ENCODE data around the gene COG5.
A peak's percentile ranks its signal among the peaks of the same experiment; 100 is the strongest.
"Not testable (repeated sequence)": the region's sequence is repeated elsewhere in the genome, so short reads cannot be mapped to it uniquely, and the experiment has no call there.

Gene COG5

GRCh38 chr7:107579885-107580715, 16.4 kb upstream of the COG5 start, which contains the start of gene BCAP29:
Gene BCAP29, plus strand, starts transcription at chr7:107580246. Its CDS starts 527 bp downstream, at chr7:107580773.
- peak; percentile 74 for DNase-seq

GRCh38 chr7:107579554-107579884, 15.8 kb upstream of the COG5 start:
- DNase-seq: no peak

GRCh38 chr7:107573537-107573936, 9.8 kb upstream of the COG5 start:
- DNase-seq: no peak

GRCh38 chr7:107570298-107570697, 6.6 kb upstream of the COG5 start:
- no peak for DNase-seq

- no peak for DNase-seq
Measured at GRCh38 chr7:107564553-107565298, 1.0 kb upstream of the COG5 start.

- no peak for DNase-seq
Measured at GRCh38 chr7:107563081-107563774, 492 bp downstream of the COG5 start.

- peak; percentile 27 for DNase-seq
Measured at GRCh38 chr7:107560898-107561516, 2.7 kb downstream of the COG5 start.

GRCh38 chr7:107559864-107560263, 3.9 kb downstream of the COG5 start:
- no peak for DNase-seq

- DNase-seq: no peak
Measured at GRCh38 chr7:107555893-107556292, 7.8 kb downstream of the COG5 start.

- DNase-seq: no peak
Measured at GRCh38 chr7:107551936-107552335, 11.8 kb downstream of the COG5 start.

GRCh38 chr7:107544848-107545591, 18.7 kb downstream of the COG5 start:
- DNase-seq: no peak

- DNase-seq: no peak
Measured at GRCh38 chr7:107543338-107543993, 20.3 kb downstream of the COG5 start.

GRCh38 chr7:107538001-107538400, 25.7 kb downstream of the COG5 start:
- DNase-seq: no peak

- not testable (repeated sequence) for DNase-seq
Measured at GRCh38 chr7:107537228-107537627, 26.5 kb downstream of the COG5 start.

- no peak for DNase-seq
Measured at GRCh38 chr7:107534139-107534538, 29.6 kb downstream of the COG5 start.

GRCh38 chr7:107530751-107531150, 33.0 kb downstream of the COG5 start:
- DNase-seq: no peak

- no peak for DNase-seq
Measured at GRCh38 chr7:107528461-107528860, 35.3 kb downstream of the COG5 start.

GRCh38 chr7:107527196-107527595, 36.5 kb downstream of the COG5 start:
- no peak for DNase-seq

- no peak for DNase-seq
Measured at GRCh38 chr7:107526672-107527071, 37.0 kb downstream of the COG5 start.

- no peak for DNase-seq
Measured at GRCh38 chr7:107506674-107507339, 56.9 kb downstream of the COG5 start.

- DNase-seq: peak; percentile 23
Measured at GRCh38 chr7:107505997-107506673, 57.6 kb downstream of the COG5 start.
